ENCODE data around the gene IL21R.
"Not testable (repeated sequence)": the region's sequence is repeated elsewhere in the genome, so short reads cannot be mapped to it uniquely, and the experiment has no call there.

IL21R gene

DNA sequence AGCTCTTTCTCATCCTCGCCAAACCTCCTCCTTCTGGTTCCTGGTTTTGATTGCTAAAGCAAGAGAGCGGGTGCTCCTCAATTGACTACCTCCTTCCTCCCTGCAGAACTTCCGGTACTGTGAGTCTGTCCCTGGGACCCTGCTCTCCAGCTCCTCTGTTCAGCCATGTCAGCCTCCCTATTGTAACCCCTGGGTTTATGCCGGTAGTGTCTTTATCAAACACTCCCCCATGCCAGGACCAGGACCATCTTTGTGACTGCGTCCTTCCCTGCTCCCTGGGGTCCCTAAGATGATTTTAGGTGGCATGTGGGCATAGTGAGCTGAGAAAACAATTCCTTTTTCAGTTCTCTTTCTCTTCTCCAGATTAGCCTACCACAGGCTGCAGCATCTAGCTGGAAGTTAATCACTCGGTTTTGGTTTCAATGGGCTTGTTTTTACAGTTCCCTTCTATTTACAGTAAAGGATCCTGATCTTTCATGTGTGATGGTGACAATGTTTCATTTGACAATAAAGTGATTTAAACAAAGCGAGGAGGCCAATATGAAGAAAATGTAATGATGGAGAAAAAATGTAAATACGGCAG lies 27.7 kb upstream of the IL21R start:
- in situ Hi-C loops (cut with MboI; ENCODE audit: low sequenced_read_pairs) = no loop called here

- in situ Hi-C loops (cut with MboI; ENCODE audit: low sequenced_read_pairs) = no loop called here
Measured at GRCh38 chr16:27374804-27375425, 27.1 kb upstream of the IL21R start.

DNA sequence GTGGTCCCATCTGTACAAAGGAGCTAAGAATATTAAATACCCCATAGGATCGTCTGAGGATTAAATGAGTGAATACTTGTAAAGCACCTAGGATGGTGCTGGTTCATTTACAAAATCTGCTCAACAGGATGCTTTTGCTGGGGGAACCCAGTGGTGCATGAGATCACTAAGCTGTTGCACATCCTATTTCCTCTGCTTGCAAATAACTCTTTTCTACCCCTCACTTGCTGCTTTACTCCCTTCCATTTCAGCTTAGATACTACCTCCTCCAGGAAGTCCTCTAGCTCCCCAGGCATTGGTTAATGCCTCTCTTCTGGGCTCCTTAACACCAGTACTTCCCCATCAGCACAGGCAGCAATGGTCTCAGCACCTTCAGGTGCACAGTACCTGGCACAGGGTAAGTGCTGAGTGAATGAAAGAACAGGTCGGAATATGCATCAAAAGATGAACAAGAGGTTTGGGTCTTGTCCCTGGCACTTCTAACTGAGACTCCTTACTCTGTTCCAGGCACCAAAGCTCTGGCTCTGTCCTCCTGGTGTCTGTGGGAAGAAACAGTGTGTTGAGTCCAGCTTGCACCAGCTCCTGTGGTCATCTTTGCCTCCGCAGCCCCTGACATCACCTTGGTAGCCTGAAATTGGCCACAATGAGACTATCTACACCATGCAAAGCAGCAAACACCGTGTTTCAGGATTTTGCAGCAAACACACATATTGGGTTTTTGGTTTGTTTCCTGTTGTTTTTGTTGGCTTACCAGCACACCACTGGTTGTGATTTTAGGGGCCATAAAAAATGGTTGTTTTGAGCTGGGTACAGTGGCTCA lies 24.1 kb upstream of the IL21R start:
- in situ Hi-C loops (cut with MboI; ENCODE audit: low sequenced_read_pairs) = no loop called here

- in situ Hi-C loops (cut with MboI; ENCODE audit: low sequenced_read_pairs) = no loop called here
Measured at GRCh38 chr16:27378871-27379481, 23.0 kb upstream of the IL21R start.

DNA sequence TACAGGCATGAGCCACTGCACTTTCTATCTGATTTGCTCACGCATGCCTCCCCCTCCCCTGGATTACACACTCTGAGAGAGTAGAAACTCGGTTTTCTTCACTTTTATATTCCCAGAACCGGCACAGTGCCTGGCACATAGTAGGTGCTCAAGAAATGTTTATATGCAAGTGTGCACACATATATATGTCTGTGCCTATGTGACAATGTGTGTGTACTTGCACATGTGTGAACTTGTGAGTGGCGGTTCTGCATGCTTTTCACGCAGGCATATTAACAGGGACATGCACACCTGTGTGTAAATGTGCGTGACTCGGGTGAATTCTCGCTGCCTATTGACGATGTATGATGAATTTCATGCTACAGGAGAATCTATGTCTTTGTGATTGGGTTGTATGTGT lies 22.1 kb upstream of the IL21R start:
- in situ Hi-C loops (cut with MboI; ENCODE audit: low sequenced_read_pairs) = no loop called here

DNA sequence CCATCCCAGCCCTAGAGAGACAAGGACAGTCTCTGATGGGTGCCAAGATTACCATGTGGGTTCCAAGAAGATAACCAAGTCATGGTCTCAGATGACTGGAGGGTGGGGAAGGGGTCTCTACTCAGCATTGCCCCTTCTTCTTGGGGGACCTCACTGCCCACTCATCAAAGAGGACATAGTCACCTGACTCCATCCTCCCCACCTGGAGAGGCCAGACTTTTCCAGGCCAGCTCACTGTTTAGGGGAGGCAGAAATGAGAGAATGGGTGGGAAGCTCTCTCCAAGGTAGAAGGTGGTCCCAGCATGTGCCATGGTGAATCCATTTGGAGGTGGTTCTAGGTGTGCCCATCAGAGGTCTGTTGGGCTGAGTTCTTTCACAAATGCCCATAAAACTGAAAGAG lies 20.7 kb upstream of the IL21R start:
- in situ Hi-C loops (cut with MboI; ENCODE audit: low sequenced_read_pairs) = no loop called here

GRCh38 chr16:27381974-27382855 lies 19.8 kb upstream of the IL21R start:
- in situ Hi-C loops (cut with MboI; ENCODE audit: low sequenced_read_pairs) = no loop called here

- in situ Hi-C loops (cut with MboI; ENCODE audit: low sequenced_read_pairs) = no loop called here
Measured at GRCh38 chr16:27383556-27384243, 18.3 kb upstream of the IL21R start.

- in situ Hi-C loops (cut with MboI; ENCODE audit: low sequenced_read_pairs) = no loop called here
Measured at GRCh38 chr16:27384425-27384824, 17.5 kb upstream of the IL21R start.

DNA sequence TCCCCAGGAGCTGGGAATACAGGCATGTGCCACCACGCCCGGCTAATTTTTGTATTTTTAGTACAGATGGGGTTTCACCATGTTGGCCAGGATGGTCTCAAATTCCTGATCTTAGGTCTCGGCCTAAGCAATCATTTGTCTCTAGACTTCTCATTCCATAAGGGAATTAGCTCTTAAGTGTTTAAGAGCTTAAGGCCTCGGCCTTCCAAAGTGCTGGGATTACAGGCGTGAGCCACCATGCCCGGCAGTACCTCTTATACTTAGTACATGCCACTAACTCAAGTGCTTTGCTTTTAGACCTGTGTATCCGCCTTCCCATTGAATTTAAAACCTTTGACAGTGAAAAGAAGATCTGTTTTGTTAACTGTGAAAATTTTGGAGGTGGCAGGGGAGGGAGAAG lies 16.6 kb upstream of the IL21R start:
- in situ Hi-C loops (cut with MboI; ENCODE audit: low sequenced_read_pairs) = no loop called here

DNA sequence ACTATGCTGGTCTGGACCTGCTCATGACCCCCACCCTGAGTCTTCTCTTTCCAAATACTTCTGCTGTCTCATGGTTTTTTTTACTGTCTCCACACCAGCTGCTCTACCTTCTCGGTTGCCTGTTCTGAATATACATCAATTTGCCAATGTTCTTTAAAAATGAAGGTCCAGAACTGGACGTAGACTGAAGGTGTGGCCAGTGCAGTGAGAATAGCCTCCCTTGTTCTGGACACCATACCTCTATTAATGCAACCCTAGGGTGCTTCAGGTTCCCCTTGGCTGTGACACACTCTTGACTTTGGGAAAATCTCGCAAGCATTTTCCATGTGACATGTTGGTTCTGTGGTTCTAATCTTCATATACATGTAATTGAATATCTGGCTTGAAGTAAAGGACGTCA lies 15.3 kb upstream of the IL21R start:
- in situ Hi-C loops (cut with MboI; ENCODE audit: low sequenced_read_pairs) = no loop called here

- in situ Hi-C loops (cut with MboI; ENCODE audit: low sequenced_read_pairs) = no loop called here
Measured at GRCh38 chr16:27387724-27388123, 14.2 kb upstream of the IL21R start.

- in situ Hi-C loops (cut with MboI; ENCODE audit: low sequenced_read_pairs) = no loop called here
Measured at GRCh38 chr16:27389272-27389961, 12.6 kb upstream of the IL21R start.

GRCh38 chr16:27390151-27390550 lies 11.8 kb upstream of the IL21R start:
- in situ Hi-C loops (cut with MboI; ENCODE audit: low sequenced_read_pairs) = no loop called here

- in situ Hi-C loops (cut with MboI; ENCODE audit: low sequenced_read_pairs) = no loop called here
Measured at GRCh38 chr16:27392671-27393070, 9.3 kb upstream of the IL21R start.

- in situ Hi-C loops (cut with MboI; ENCODE audit: low sequenced_read_pairs) = no loop called here
Measured at GRCh38 chr16:27394516-27394915, 7.5 kb upstream of the IL21R start.

- in situ Hi-C loops (cut with MboI; ENCODE audit: low sequenced_read_pairs) = not testable (repeated sequence)
Measured at GRCh38 chr16:27398341-27398893, 3.6 kb upstream of the IL21R start.

GRCh38 chr16:27398894-27399853 lies 2.8 kb upstream of the IL21R start:
- in situ Hi-C loops (cut with MboI; ENCODE audit: low sequenced_read_pairs) = no loop called here

All from HL-60/S4 (cell line).